HEK293T (cell line): ENCODE data around the gene ATP1A3.
A peak's percentile ranks its signal among the peaks of the same experiment; 100 is the strongest.

Source experiments
- CTCF ChIA-PET: fragments of 350-600 bp; formaldehyde crosslinking; extraction: SDS; loops from one replicate; lab custom pipeline; 2021; ENCODE audit warnings: antibody characterized with exemption, inconsistent platforms; lab: Yijun Ruan, JAX
- POLR2A ChIA-PET: fragments of 350-600 bp; formaldehyde crosslinking; extraction: SDS; loops from one replicate; lab custom pipeline; 2020; ENCODE audit warnings: antibody characterized with exemption, inconsistent platforms; lab: Yijun Ruan, JAX
- DNase-seq: peaks from one replicate; pipeline ENCODE4 v3.0.0; 2012; ENCODE audit warnings: mixed read lengths; ENCODE audit errors: extremely low spot score
- ARNT ChIP-seq: fragments of 450-650 bp; IDR thresholded peaks from 2 replicates; pipeline ENCODE4 v1.6.1; 2017; ENCODE audit warnings: mild to moderate bottlenecking
- BHLHE40 ChIP-seq: fragments of 450-650 bp; IDR thresholded peaks from 2 replicates; pipeline ENCODE4 v1.6.1; 2016; ENCODE audit warnings: mild to moderate bottlenecking, moderate library complexity, borderline replicate concordance
- CTBP1 ChIP-seq: fragments of 450-650 bp; IDR thresholded peaks from 2 replicates; pipeline ENCODE4 v1.6.1; 2016; ENCODE audit warnings: borderline replicate concordance
- ELF4 ChIP-seq: fragments of 450-650 bp; IDR thresholded peaks from 2 replicates; pipeline ENCODE4 v1.6.1; 2017; ENCODE audit warnings: antibody characterized with exemption
- FOXA1 ChIP-seq: fragments of 450-650 bp; IDR thresholded peaks from 2 replicates; pipeline ENCODE4 v1.6.1; 2016; ENCODE audit warnings: mild to moderate bottlenecking
- FOXK2 ChIP-seq: fragments of 450-650 bp; IDR thresholded peaks from 2 replicates; pipeline ENCODE4 v1.6.1; 2016; ENCODE audit warnings: mild to moderate bottlenecking
- FOXM1 ChIP-seq: fragments of 450-650 bp; IDR thresholded peaks from 2 replicates; pipeline ENCODE4 v1.6.1; 2017; ENCODE audit warnings: mild to moderate bottlenecking, borderline replicate concordance
- HDGF ChIP-seq: fragments of 450-650 bp; IDR thresholded peaks from 2 replicates; pipeline ENCODE4 v1.6.1; 2017; ENCODE audit warnings: antibody characterized with exemption, borderline replicate concordance
- L3MBTL2 ChIP-seq: fragments of 450-650 bp; conservative IDR thresholded peaks from 2 replicates; pipeline ENCODE4 v1.6.1; 2016; ENCODE audit warnings: mild to moderate bottlenecking
- LEF1 ChIP-seq: fragments of 450-650 bp; IDR thresholded peaks from 2 replicates; pipeline ENCODE4 v1.6.1; 2017; ENCODE audit warnings: mild to moderate bottlenecking, borderline replicate concordance
- NFRKB ChIP-seq: fragments of 450-650 bp; IDR thresholded peaks from 2 replicates; pipeline ENCODE4 v1.6.1; 2016; ENCODE audit warnings: mild to moderate bottlenecking, moderate library complexity
- SP1 ChIP-seq: fragments of 450-650 bp; IDR thresholded peaks from 2 replicates; pipeline ENCODE4 v1.6.1; 2017
- SUZ12 ChIP-seq: fragments of 450-650 bp; IDR thresholded peaks from 2 replicates; pipeline ENCODE4 v1.6.1; 2016; ENCODE audit warnings: mild to moderate bottlenecking
- TARDBP ChIP-seq: fragments of 450-650 bp; IDR thresholded peaks from 2 replicates; pipeline ENCODE4 v1.6.1; 2016
- ZNF384 ChIP-seq: fragments of 450-650 bp; IDR thresholded peaks from 2 replicates; pipeline ENCODE4 v1.6.1; 2016
- TF ChIP-seq, protein P1 (sequence below): fragments of 450-650 bp; IDR thresholded peaks from 2 replicates; pipeline ENCODE4 v1.6.1; 2016

The ATP1A3 gene

DNA sequence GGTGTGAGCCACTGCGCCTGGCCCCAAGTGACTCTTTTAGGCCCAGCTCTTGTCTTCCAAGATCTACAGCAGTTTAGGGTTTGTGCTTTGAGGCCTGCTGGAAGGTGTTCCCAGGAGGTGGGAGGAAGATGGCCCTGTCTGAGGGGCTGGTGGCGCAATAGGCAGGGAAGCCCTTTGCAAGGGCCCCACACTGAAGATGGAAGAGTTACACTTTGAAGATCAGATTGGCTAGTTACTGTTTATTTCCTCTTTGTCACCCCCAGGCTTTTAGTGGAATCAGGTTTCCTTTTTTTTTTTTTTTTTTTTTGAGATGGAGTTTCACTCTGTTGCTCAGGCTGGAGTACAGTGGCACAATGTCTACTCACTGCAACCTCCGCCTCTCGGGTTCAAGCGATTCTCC is 33.1 kb downstream of the ATP1A3 start:
- ChIA-PET CTCF (interaction anchor here (1.5 kb wide), 1 partner anchor 62 kb away, joined by 6 read pairs; no protein-coding TSS in a partner anchor), POLR2A (no interaction called here)
- no peak for DNase-seq
- TF ChIP-seq FOXA1, result no peak
- TF ChIP-seq TARDBP, result no peak
- TF ChIP-seq FOXM1, result no peak
- no peak for TF ChIP-seq HDGF
- no peak for TF ChIP-seq ARNT
- peak; percentile 84 for TF ChIP-seq ZNF384

- POLR2A ChIA-PET, result interaction anchor here (0.6 to 2.4 kb wide), 16 partner anchors 12 to 283 kb away, joined by 3 to 15 read pairs (median 4); partner anchors contain the start of genes GSK3A, RPS19 and ZNF574
- CTCF ChIA-PET, result interaction anchor here (1.0 kb wide), 1 partner anchor 76 kb away, joined by 3 read pairs; no protein-coding TSS in a partner anchor
- TF ChIP-seq L3MBTL2 (peak; percentile 29; the same call in 1 of the 2 replicates), NFRKB (no peak)
- peak; percentile 91 for DNase-seq
Observed at GRCh38 chr19:41959056-41960053, 34.7 kb downstream of the ATP1A3 start, which contains the start of gene RABAC1. TSS of gene RABAC1 (minus strand) at chr19:41959321. CDS start at chr19:41959292, 29 bp downstream.

DNA sequence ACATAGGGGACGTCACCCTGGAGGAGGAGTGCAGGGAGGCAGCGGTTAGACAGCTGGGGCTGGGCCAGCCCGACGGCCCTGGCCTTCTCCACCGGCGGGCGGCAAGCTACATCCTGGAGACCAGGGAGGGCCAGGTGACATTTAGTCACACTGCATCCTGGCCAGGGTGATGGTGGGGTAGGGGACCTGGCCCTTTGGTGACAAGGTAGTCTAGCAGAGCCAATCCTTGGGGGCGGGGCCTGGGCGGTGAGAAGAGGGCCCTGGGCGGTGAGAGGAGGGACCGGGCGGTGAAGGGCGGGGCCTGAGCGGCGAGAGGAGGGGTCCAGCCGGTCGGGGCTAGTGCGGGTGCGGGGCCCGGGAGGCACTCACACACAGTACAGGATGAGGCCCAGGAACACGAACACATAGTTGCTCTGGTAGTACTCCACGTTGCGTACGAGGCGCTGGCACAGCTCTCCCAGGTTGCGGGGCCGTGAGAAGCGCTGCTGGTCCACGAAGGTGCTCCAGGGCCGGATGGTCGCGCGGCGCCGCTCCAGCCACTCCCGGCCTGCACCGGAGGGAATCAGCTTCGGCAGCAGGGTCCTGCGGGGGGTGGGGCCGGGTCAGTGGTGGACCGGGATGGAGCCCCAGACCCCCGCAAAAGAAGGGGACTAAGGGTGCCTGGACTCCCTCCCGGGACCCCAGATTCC is 35.5 kb downstream of the ATP1A3 start:
- peak; percentile 77 for DNase-seq
- CTCF ChIA-PET, result interaction anchor here (1.0 to 2.2 kb wide), 2 partner anchors 76 to 85 kb away, joined by 3 to 9 read pairs; no protein-coding TSS in a partner anchor
- POLR2A ChIA-PET, result interaction anchor here (0.6 to 2.4 kb wide), 15 partner anchors 12 to 117 kb away, joined by 3 to 15 read pairs (median 4); partner anchors contain the start of genes ERFL, RPS19 and ZNF574

DNA sequence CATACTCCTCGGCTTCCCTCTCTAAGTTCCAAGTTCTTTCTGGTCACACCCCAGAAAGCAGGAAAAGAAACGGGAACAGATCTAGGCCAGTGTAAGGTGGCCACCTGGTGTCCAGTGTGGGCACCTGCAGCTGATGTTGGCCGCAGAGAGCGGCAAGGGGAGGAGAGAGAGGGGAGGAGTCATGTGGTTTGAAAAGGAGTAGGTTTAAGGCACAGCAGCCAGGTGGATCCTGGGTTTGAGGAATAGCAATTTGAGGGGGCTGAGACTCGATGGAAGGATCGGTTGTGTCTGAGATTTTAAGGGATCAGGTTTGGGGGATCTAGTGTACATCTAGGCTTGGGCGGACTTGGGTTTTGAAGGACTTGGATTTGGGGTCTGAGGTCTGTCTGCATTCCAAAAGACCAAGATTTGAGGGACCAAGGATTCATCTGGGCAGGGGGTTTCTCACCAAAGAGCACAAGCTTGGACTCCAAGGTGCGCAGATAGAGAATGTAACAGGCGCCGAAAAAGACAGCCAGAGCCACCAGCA is 36.1 kb downstream of the ATP1A3 start:
- TF ChIP-seq TARDBP (no peak), CTBP1 (no peak), NFRKB (no peak), ARNT (no peak), BHLHE40 (no peak), FOXA1 (no peak), SP1 (no peak), LEF1 (no peak), FOXM1 (no peak), L3MBTL2 (no peak), ZNF384 (no peak)
- TF ChIP-seq, protein P1, sequence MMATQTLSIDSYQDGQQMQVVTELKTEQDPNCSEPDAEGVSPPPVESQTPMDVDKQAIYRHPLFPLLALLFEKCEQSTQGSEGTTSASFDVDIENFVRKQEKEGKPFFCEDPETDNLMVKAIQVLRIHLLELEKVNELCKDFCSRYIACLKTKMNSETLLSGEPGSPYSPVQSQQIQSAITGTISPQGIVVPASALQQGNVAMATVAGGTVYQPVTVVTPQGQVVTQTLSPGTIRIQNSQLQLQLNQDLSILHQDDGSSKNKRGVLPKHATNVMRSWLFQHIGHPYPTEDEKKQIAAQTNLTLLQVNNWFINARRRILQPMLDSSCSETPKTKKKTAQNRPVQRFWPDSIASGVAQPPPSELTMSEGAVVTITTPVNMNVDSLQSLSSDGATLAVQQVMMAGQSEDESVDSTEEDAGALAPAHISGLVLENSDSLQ, result no peak
- peak; percentile 80 for DNase-seq
- ChIA-PET POLR2A (interaction anchor here (0.6 to 2.4 kb wide), 10 partner anchors 13 to 118 kb away, joined by 3 to 15 read pairs (median 4); partner anchors contain the start of genes ERFL, RPS19 and ZNF574), CTCF (interaction anchor here (2.2 kb wide), 1 partner anchor 84 kb away, joined by 9 read pairs; no protein-coding TSS in a partner anchor)

More for the DNA sequence above, 35.5 kb downstream of the ATP1A3 start:
- TF ChIP-seq TARDBP, result no peak
- TF ChIP-seq SP1, result no peak
- no peak for TF ChIP-seq ZNF384
- no peak for TF ChIP-seq SUZ12
- no peak for TF ChIP-seq NFRKB
- TF ChIP-seq FOXK2, result no peak
- TF ChIP-seq LEF1, result no peak
- TF ChIP-seq, protein P1, result no peak

DNA sequence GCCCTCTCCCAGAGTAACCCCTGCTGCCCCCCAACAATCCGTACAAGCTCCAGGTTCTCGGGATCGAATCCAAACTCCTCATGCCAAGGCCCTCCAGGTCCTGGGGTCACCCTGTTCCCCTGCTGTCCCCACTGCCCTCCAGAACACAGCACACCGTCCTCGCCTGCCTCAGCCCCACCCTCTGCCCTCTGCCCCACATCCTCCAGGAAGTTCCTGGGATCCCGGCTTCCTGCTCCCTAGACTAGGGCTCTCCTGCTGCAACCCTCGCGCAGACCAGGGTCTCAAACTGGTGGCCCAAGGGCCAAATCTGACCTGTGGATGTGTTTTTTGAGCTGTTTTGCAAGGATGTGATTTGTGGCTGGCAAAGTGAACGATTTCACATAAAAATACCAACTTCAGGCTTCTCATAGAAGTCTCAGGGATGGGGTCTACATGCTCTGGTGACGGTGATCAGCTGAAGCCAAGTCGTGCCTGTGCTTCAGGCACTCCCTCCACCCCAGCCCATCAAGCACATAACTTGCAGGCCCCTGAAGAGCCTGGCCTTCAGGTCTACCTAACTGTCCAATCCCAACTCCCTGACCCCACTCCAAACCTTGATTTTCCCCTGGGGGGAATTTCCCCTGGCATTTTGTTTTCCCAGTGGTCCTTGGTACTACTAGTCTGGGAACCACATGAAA is 36.7 kb downstream of the ATP1A3 start:
- CTCF ChIA-PET, result interaction anchor here (2.2 kb wide), 1 partner anchor 84 kb away, joined by 9 read pairs; no protein-coding TSS in a partner anchor
- TF ChIP-seq FOXK2 (no peak), TARDBP (no peak), FOXA1 (no peak), SP1 (no peak), HDGF (no peak), BHLHE40 (no peak), CTBP1 (no peak), ZNF384 (no peak), NFRKB (no peak)
- DNase-seq, result no peak
- POLR2A ChIA-PET, result interaction anchor here (0.6 to 2.4 kb wide), 6 partner anchors 12 to 119 kb away, joined by 3 to 15 read pairs (median 4); partner anchors contain the start of genes RPS19 and ZNF574

- ChIA-PET CTCF (interaction anchor here (0.7 to 2.2 kb wide), 2 partner anchors 83 to 165 kb away, joined by 3 to 9 read pairs; no protein-coding TSS in a partner anchor), POLR2A (interaction anchor here (0.6 kb wide), 1 partner anchor 90 kb away, joined by 3 read pairs; no protein-coding TSS in a partner anchor)
- no peak for DNase-seq
- TF ChIP-seq TARDBP (no peak), ARNT (no peak), NFRKB (no peak), SUZ12 (no peak), HDGF (no peak), ELF4 (no peak), FOXA1 (no peak), L3MBTL2 (no peak), SP1 (no peak), CTBP1 (no peak), LEF1 (no peak)
Observed at GRCh38 chr19:41956621-41957020, 37.4 kb downstream of the ATP1A3 start.
